ENCODE data around the gene LRCH1. TPM values are rescaled to one million over a fixed set of nuclear protein-coding genes. Genes with fewer than 3 reads are reported as not detected.

The LRCH1 gene
- total and polyA plus RNA-seq, 7 donors, result 1.7 to 7.9 (median 4.1) TPM

- no peak for TF ChIP-seq CTCF (IDR thresholded peaks at IDR 0.05)
- intact Hi-C loops (cut with DNase I), result loop anchor here in 1 of 2 donors (2.0 kb wide), 1 partner anchor 38 kb away; no protein-coding TSS in a partner anchor
- ATAC-seq (no peak), DNase-seq (no peak)
- WGBS, 3 donors, result 79 to 86% (median 84%) methylated on average over 3 of the region's 3 CpGs
- H3K36me3 ChIP-seq (ENCODE audit: insufficient read depth in 1 of 2, low read depth in 1 of 2), result no peaks in the 10 kb centered on the region
- no peaks in the 10 kb centered on the region for H3K9me3 ChIP-seq
- no peak overlapping the region for H3K4me3 ChIP-seq
- H3K27me3 ChIP-seq (ENCODE audit: insufficient read depth in 3 of 3, low read length in 2 of 3), result no peaks in the 10 kb centered on the region
- no peak overlapping the region for H3K27ac ChIP-seq
- H3K4me1 ChIP-seq, result peaks cover 11% of the 10 kb centered on the region
Measured at GRCh38 chr13:46660416-46660815, 107.4 kb downstream of the LRCH1 start.

- WGBS, 3 donors, result 84 to 87% (median 84%) methylated on average over 4 of the region's 4 CpGs
- Histone ChIP-seq H3K4me1 (peaks cover 10% of the 10 kb centered on the region), H3K27ac (no peak overlapping the region), H3K36me3 (ENCODE audit: insufficient read depth in 1 of 2, low read depth in 1 of 2) (no peaks in the 10 kb centered on the region), H3K4me3 (no peak overlapping the region), H3K9me3 (no peaks in the 10 kb centered on the region), H3K27me3 (ENCODE audit: insufficient read depth in 3 of 3, low read length in 2 of 3) (no peaks in the 10 kb centered on the region)
- TF ChIP-seq CTCF (IDR thresholded peaks at IDR 0.05), result no peak
- intact Hi-C loops (cut with DNase I), result loop anchor here in 1 of 2 donors (2.0 kb wide), 1 partner anchor 38 kb away; no protein-coding TSS in a partner anchor
- no peak for DNase-seq
- no peak for ATAC-seq
Measured at GRCh38 chr13:46660857-46661256, 107.9 kb downstream of the LRCH1 start.

- H3K4me1 ChIP-seq, result peaks cover 19% of the 10 kb centered on the region
- DNase-seq, result no peak
- 56 to 70% (median 62%) methylated on average over 3 of the region's 3 CpGs for WGBS, 3 donors
- no peak for ATAC-seq
- H3K27me3 ChIP-seq (ENCODE audit: insufficient read depth in 3 of 3, low read length in 2 of 3), result no peaks in the 10 kb centered on the region
- intact Hi-C loops (cut with DNase I), result no loop called here
- no peaks in the 10 kb centered on the region for H3K36me3 ChIP-seq (ENCODE audit: insufficient read depth in 1 of 2, low read depth in 1 of 2)
- TF ChIP-seq CTCF (IDR thresholded peaks at IDR 0.05), result no peak
- no peak overlapping the region for H3K27ac ChIP-seq
- H3K4me3 ChIP-seq, result no peak overlapping the region
- H3K9me3 ChIP-seq, result no peaks in the 10 kb centered on the region
Measured at GRCh38 chr13:46662690-46663089, 109.7 kb downstream of the LRCH1 start.

- DNase-seq (no peak), ATAC-seq (no peak)
- WGBS, 3 donors, result 36 to 50% (median 38%) methylated on average over 3 of the region's 3 CpGs
- no peaks in the 10 kb centered on the region for H3K9me3 ChIP-seq
- no peak overlapping the region for H3K4me3 ChIP-seq
- intact Hi-C loops (cut with DNase I), result no loop called here
- no peaks in the 10 kb centered on the region for H3K36me3 ChIP-seq (ENCODE audit: insufficient read depth in 1 of 2, low read depth in 1 of 2)
- peaks cover 24% of the 10 kb centered on the region for H3K4me1 ChIP-seq
- no peak for TF ChIP-seq CTCF (IDR thresholded peaks at IDR 0.05)
- H3K27me3 ChIP-seq (ENCODE audit: insufficient read depth in 3 of 3, low read length in 2 of 3), result no peaks in the 10 kb centered on the region
- H3K27ac ChIP-seq, result no peak overlapping the region
Measured at GRCh38 chr13:46663206-46664037, 110.5 kb downstream of the LRCH1 start.

Data from psoas muscle (tissue), 8 donors.